ENCODE measurements around the gene PPP1R13B. TPM values are rescaled to one million over a fixed set of nuclear protein-coding genes. Genes with fewer than 3 reads are reported as not detected.

PPP1R13B gene
- total RNA-seq, 1 donor from 2014 or later = 63.9 TPM

DNA sequence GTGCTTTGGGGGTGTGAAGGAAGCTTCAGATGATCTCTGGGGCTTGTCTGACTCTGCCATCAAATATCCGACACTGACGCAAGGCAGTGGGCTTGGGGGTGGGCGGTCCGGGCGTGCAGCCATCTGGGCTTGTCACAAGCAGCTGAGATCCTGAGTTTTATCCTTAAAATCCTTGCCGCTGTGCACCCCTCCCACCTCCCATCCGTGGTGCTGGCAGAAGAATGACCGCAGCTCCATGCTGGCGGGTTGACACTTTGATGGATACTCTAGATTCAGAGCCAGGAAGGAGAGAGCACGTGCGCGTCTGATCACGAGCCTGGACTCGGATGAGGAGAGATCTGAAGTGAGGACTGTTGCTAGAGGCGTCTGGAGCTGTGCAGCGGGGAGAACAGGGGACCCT, 128.8 kb downstream of the PPP1R13B start:
- peaks cover 26% of the 10 kb centered on the region for H3K27me3 Mint-ChIP-seq (ENCODE audit: unreplicated experiment)
- no peaks in the 10 kb centered on the region for H3K9me3 Mint-ChIP-seq (ENCODE audit: unreplicated experiment)
- no peak overlapping the region for H3K27ac Mint-ChIP-seq (ENCODE audit: unreplicated experiment)
- peak overlapping the region; percentile 37 for H3K4me3 Mint-ChIP-seq (ENCODE audit: unreplicated experiment)
- TF ChIP-seq, protein P1, sequence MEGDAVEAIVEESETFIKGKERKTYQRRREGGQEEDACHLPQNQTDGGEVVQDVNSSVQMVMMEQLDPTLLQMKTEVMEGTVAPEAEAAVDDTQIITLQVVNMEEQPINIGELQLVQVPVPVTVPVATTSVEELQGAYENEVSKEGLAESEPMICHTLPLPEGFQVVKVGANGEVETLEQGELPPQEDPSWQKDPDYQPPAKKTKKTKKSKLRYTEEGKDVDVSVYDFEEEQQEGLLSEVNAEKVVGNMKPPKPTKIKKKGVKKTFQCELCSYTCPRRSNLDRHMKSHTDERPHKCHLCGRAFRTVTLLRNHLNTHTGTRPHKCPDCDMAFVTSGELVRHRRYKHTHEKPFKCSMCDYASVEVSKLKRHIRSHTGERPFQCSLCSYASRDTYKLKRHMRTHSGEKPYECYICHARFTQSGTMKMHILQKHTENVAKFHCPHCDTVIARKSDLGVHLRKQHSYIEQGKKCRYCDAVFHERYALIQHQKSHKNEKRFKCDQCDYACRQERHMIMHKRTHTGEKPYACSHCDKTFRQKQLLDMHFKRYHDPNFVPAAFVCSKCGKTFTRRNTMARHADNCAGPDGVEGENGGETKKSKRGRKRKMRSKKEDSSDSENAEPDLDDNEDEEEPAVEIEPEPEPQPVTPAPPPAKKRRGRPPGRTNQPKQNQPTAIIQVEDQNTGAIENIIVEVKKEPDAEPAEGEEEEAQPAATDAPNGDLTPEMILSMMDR (IDR thresholded peaks at IDR 0.05; ENCODE audit: unreplicated experiment) = no peak
- H3K36me3 Mint-ChIP-seq (ENCODE audit: low read depth, unreplicated experiment) = peaks cover 15% of the 10 kb centered on the region
- no peak for DNase-seq (ENCODE audit: low spot score)
- peaks cover 17% of the 10 kb centered on the region for H3K4me1 Mint-ChIP-seq (ENCODE audit: unreplicated experiment)

DNA sequence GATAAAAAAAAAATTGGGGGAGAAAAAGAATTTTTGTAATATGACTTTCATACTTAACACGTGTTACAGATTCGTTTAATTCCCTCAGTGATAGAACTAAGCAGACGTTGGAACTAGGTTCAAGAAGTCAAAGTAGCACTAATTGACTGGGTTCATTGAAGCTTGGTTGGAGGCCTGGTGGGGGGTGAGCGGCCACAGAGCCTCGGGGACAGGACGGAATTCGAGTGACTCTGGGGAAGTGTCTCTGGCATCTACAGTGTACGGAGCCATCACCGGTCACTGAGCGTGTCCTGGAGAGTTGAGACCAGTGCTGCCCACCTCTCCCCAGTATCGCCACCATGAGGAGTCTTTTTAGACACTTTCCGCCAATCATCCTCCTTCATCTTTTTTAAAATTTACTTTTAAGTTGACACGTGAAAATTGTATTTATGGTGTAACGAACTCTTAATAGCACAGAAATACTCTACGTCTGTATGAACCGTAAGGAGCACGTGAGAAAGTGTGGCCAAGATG, 130.4 kb downstream of the PPP1R13B start:
- TF ChIP-seq, protein P1 (IDR thresholded peaks at IDR 0.05; ENCODE audit: unreplicated experiment) = no peak
- peak overlapping the region; percentile 91 for H3K4me3 Mint-ChIP-seq (ENCODE audit: unreplicated experiment)
- H3K36me3 Mint-ChIP-seq (ENCODE audit: low read depth, unreplicated experiment) = peaks cover 15% of the 10 kb centered on the region
- peaks cover 32% of the 10 kb centered on the region for H3K27me3 Mint-ChIP-seq (ENCODE audit: unreplicated experiment)
- H3K9me3 Mint-ChIP-seq (ENCODE audit: unreplicated experiment) = no peaks in the 10 kb centered on the region
- H3K4me1 Mint-ChIP-seq (ENCODE audit: unreplicated experiment) = peaks cover 20% of the 10 kb centered on the region
- H3K27ac Mint-ChIP-seq (ENCODE audit: unreplicated experiment) = no peak overlapping the region
- DNase-seq (ENCODE audit: low spot score) = no peak

DNA sequence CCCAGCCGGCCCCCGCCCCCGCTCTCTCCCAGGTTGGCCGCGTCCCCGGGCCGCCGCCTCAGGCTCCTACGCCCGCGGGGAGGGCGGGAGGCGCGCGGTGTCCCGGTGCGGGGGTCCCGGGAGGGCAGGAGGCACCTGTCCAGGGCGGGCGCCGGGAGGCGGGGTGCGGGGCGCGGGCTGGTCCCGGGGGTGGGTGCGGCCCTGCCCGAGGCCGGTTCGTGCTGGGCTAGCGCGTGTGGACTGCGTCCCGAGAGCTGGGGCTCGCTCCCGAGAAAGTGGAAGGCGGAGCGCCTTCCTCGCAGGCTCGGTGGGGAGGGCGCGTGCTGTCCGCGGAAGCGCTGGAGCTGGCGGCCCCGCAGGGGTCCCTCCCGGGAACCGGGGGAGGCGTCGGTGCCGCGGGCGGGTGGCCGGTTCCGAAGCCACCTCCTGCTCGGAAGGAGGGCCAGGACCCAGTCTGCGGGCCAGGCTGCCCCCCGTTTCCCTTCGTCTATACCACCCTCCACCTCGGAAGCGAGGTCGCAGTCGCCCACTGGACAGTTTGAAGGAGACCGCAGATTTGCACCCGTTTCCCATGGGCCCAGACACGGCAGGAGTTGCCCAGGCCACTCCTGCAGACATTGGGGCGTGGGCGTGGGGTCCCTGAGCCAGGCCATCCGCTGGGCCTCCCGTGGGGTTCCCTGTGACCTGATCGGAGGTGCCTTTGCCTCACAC, 131.1 kb downstream of the PPP1R13B start:
- TF ChIP-seq, protein P1 (IDR thresholded peaks at IDR 0.05; ENCODE audit: unreplicated experiment) = no peak
- Mint-ChIP-seq H3K27me3 (ENCODE audit: unreplicated experiment) (peaks cover 36% of the 10 kb centered on the region), H3K4me3 (ENCODE audit: unreplicated experiment) (peak overlapping the region; percentile 91), H3K4me1 (ENCODE audit: unreplicated experiment) (peaks cover 26% of the 10 kb centered on the region), H3K36me3 (ENCODE audit: low read depth, unreplicated experiment) (peaks cover 15% of the 10 kb centered on the region), H3K9me3 (ENCODE audit: unreplicated experiment) (no peaks in the 10 kb centered on the region), H3K27ac (ENCODE audit: unreplicated experiment) (no peak overlapping the region)
- DNase-seq (ENCODE audit: low spot score) = peak; percentile 38

DNA sequence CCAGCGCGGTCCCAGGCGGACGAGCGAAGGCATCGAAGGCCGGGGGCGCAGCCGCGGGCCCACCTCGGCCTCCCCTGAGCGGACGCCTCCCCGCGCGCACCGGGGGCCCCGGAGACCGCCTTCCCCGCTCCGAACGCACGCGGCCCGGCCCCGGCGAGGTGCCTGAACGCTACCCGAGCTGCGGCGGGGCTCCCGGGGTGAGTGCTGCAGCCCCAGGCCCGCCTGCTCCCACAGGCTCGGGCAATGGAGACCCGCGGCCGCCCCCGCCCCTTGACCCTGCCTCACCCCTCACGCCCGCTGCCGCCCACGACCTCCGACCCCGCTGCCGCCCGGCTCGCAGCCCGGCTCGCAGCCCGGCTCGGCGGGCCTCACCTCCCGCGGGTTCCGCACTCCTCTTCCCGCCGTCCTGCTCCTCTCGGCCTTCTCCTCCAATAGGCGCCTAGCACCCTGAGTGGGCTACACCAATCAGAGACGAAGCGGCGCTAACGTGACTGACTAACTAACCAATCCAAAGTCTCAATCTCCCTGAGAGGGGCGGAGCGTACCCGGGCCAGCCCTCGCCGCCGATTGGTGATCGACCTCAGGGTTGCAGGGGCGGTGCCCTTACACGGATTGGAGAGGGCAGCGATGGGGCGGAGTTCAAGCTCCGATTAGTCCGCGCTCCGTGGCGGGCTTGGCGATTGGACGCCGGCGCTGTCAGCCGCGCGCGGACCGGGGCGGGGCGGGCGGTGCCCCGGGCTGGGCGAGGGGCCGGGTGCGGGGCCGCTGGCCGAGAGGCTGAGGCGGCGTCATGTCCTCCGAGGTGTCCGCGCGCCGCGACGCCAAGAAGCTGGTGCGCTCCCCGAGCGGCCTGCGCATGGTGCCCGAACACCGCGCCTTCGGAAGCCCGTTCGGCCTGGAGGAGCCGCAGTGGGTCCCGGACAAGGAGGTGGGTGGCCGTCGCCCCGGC, 132.0 kb downstream of the PPP1R13B start, which contains the start of the genes XRCC3 and ZFYVE21:
Gene XRCC3 (minus strand): TSS at position 400 of the 949 bp plus-strand sequence. CDS start 4,364 bp downstream, outside the sequence.
Gene ZFYVE21 (plus strand): TSS at position 759 of the 949 bp plus-strand sequence. CDS start 32 bp downstream, at position 791.
- Mint-ChIP-seq H3K36me3 (ENCODE audit: low read depth, unreplicated experiment) (peaks cover 15% of the 10 kb centered on the region), H3K9me3 (ENCODE audit: unreplicated experiment) (no peaks in the 10 kb centered on the region), H3K27ac (ENCODE audit: unreplicated experiment) (peak within 1 kb of the TSS; percentile 93), H3K4me1 (ENCODE audit: unreplicated experiment) (peaks cover 33% of the 10 kb centered on the region), H3K4me3 (ENCODE audit: unreplicated experiment) (peak within 1 kb of the TSS; percentile 94), H3K27me3 (ENCODE audit: unreplicated experiment) (peaks cover 42% of the 10 kb centered on the region)
- peak; percentile 99 for DNase-seq (ENCODE audit: low spot score)
- TF ChIP-seq, protein P1 (IDR thresholded peaks at IDR 0.05; ENCODE audit: unreplicated experiment) = no peak

All from endothelial cell (in vitro differentiated cells).